ENCODE measurements around the gene NRROS. TPM values are rescaled to one million over a fixed set of nuclear protein-coding genes. Genes with fewer than 3 reads are reported as not detected.

Gene NRROS
- total and polyA plus RNA-seq, 10 of the 15 experiments (the other 5 are each of a cell fraction or from before 2014, with no cell fraction given), result 0.35 to 42.2 (median 12.6) TPM

DNA sequence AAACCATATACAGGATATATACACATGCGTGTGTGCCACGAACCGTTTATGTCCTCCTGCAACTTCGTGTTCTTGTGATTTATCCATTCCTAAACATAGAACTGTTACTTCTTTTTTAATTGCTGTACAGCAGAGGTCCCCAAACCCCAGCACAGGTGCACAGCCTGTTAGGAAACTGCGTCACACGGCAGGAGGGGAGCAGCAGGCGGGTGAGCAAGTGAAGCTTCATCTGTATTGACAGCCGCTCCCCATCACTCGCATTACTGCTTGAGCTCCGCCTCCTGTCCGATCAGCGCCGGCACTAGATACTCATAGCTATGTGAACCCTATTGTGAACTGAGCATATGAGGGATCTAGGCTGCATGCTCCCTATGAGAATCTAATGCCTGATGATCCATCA lies 34.9 kb upstream of the NRROS start (continued):
- no peak for TF ChIP-seq DPF2 (IDR thresholded peaks at IDR 0.05)

- Histone ChIP-seq H3K27me3 (replicated peaks in 1 of 2; ENCODE audit: control insufficient read depth in 2 of 2, insufficient read depth in 2 of 2, low read length in 1 of 2) (no peaks in the 10 kb centered on the region), H3K4me2 (ENCODE audit: control insufficient read depth, insufficient read depth) (no peak overlapping the region), H3K9me3 (replicated peaks; ENCODE audit: control insufficient read depth, insufficient read depth, low read length) (no peaks in the 10 kb centered on the region; the same call in 2 of the 3 replicates), H3K79me2 (ENCODE audit: control insufficient read depth, insufficient read depth, low read length) (no peaks in the 10 kb centered on the region), H4K20me1 (ENCODE audit: control insufficient read depth, insufficient read depth) (no peaks in the 10 kb centered on the region), H3K9ac (ENCODE audit: control insufficient read depth, insufficient read depth, low read length) (no peak overlapping the region), H3K4me3 (no peak overlapping the region), H3K27ac (ENCODE audit: control insufficient read depth, insufficient read depth) (no peak overlapping the region), H2AFZ (ENCODE audit: control insufficient read depth, low read depth, low read length) (no peak overlapping the region), H3K36me3 (ENCODE audit: control insufficient read depth in 2 of 2, insufficient read depth in 2 of 2, low read length in 1 of 2) (no peaks in the 10 kb centered on the region), H3K4me1 (ENCODE audit: control insufficient read depth, insufficient read depth, low read length) (peaks cover 4% of the 10 kb centered on the region; the same call in 1 of the 2 replicates)
- POLR2A ChIA-PET, result interaction anchor here (2.5 kb wide), 1 partner anchor 76 kb away, joined by 10 read pairs; no protein-coding TSS in a partner anchor
- FAIRE-seq, result peak; percentile 7
- ATAC-seq, result no peak
- no peak for DNase-seq (ENCODE audit: low read depth, low spot score)
- SMC1A ChIA-PET (ENCODE audit: uncharacterized antibody, unreplicated experiment), result interaction anchor here (0.7 to 4.6 kb wide), 23 partner anchors 10 to 363 kb away, joined by 3 to 72 read pairs (median 5); partner anchors contain the start of genes CEP19, NRROS and PIGX
- no TSS peak for BruUV-seq (replicated peaks)
- CTCF ChIA-PET, result interaction anchor here (0.8 to 10.6 kb wide), 26 partner anchors 11 to 295 kb away, joined by 3 to 144 read pairs (median 6); partner anchors contain the start of genes CEP19, NRROS, PAK2 and PIGX
- WGBS (ENCODE audit: insufficient coverage, insufficient replicate concordance, low lambda C conversion rate, missing lambda C conversion rate), result 91% methylated on average over 2 of the region's 2 CpGs
- RAD21 ChIA-PET (ENCODE audit: unreplicated experiment), result interaction anchor here (0.8 to 4.4 kb wide), 15 partner anchors 21 to 361 kb away, joined by 3 to 50 read pairs (median 8); partner anchors contain the start of genes CEP19, NCBP2, NRROS and PIGX
- in situ Hi-C loops (cut with MboI) (loop anchor here (5.0 kb wide), 1 partner anchor 79 kb away; no protein-coding TSS in a partner anchor), intact Hi-C loops (cut with micrococcal nuclease; ENCODE audit: unreplicated experiment) (loop anchor here (1.0 to 5.0 kb wide), 4 partner anchors 24 to 361 kb away; no protein-coding TSS in a partner anchor)
- TF ChIP-seq ZNF687 (IDR thresholded peaks at IDR 0.05), result no peak
- no peak for TF ChIP-seq POU2F2 (IDR thresholded peaks at IDR 0.05; ENCODE audit: borderline replicate concordance, low read depth, low read length)
- TF ChIP-seq, protein P1, sequence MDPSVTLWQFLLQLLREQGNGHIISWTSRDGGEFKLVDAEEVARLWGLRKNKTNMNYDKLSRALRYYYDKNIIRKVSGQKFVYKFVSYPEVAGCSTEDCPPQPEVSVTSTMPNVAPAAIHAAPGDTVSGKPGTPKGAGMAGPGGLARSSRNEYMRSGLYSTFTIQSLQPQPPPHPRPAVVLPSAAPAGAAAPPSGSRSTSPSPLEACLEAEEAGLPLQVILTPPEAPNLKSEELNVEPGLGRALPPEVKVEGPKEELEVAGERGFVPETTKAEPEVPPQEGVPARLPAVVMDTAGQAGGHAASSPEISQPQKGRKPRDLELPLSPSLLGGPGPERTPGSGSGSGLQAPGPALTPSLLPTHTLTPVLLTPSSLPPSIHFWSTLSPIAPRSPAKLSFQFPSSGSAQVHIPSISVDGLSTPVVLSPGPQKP (IDR thresholded peaks at IDR 0.05; ENCODE audit: low read depth, low read length), result no peak
- no peak for TF ChIP-seq ZNF207 (IDR thresholded peaks at IDR 0.05; ENCODE audit: borderline replicate concordance)
- no peak for TF ChIP-seq NR2F1 (conservative IDR thresholded peaks at IDR 0.05)
- no peak for TF ChIP-seq HDGF (IDR thresholded peaks at IDR 0.05)
- no peak for TF ChIP-seq RB1 (IDR thresholded peaks at IDR 0.05; ENCODE audit: borderline replicate concordance)
- no peak for TF ChIP-seq PAX5 (IDR thresholded peaks at IDR 0.05; ENCODE audit: borderline replicate concordance, low read depth, low read length)
- no peak for TF ChIP-seq SIN3A (IDR thresholded peaks at IDR 0.05; ENCODE audit: low read depth, low read length)
- TF ChIP-seq SMAD5 (IDR thresholded peaks at IDR 0.05; ENCODE audit: low read depth), result no peak
- TF ChIP-seq SUPT20H (IDR thresholded peaks at IDR 0.05; ENCODE audit: borderline replicate concordance, control insufficient read depth, low read depth, low read length), result no peak
- no peak for TF ChIP-seq RAD51 (IDR thresholded peaks at IDR 0.05)
- TF ChIP-seq PRDM15 (CRISPR knock-in tag; IDR thresholded peaks at IDR 0.05), result no peak
- no peak for TF ChIP-seq TCF12 (IDR thresholded peaks at IDR 0.05; ENCODE audit: low read depth, low read length)
These were observed 30.8 kb upstream of the NRROS start for GRCh38 chr3:196608693-196609092.

Measured in GM12878 (cell line).